ENCODE measurements around the gene MTRF1L.

- TF ChIP-seq RFX5 (IDR thresholded peaks at IDR 0.05; ENCODE audit: low read depth, low read length): no peak
- no peak for TF ChIP-seq CTCF (CRISPR knock-in tag; IDR thresholded peaks at IDR 0.05)
- no peak for TF ChIP-seq GLI4 (CRISPR knock-in tag; IDR thresholded peaks at IDR 0.05; ENCODE audit: borderline replicate concordance)
- TF ChIP-seq RAD21 (CRISPR knock-in tag; IDR thresholded peaks at IDR 0.05): no peak
- no peak for TF ChIP-seq ZNF12 (CRISPR knock-in tag; IDR thresholded peaks at IDR 0.05)
- no peak for TF ChIP-seq YY1 (IDR thresholded peaks at IDR 0.05; ENCODE audit: insufficient read depth, insufficient replicate concordance, low read depth, low read length)
- no peak for TF ChIP-seq ELF1 (CRISPR knock-in tag; IDR thresholded peaks at IDR 0.05)
- TF ChIP-seq POLR2AphosphoS5 (IDR thresholded peaks at IDR 0.05; ENCODE audit: low read depth, low read length): no peak
- no peak for TF ChIP-seq EP300 (IDR thresholded peaks at IDR 0.05; ENCODE audit: low read depth in 2 of 2, low read length in 2 of 2)
- no peak for TF ChIP-seq EP300 (CRISPR knock-in tag; IDR thresholded peaks at IDR 0.05; ENCODE audit: borderline replicate concordance)
- TF ChIP-seq IRF2 (CRISPR knock-in tag; IDR thresholded peaks at IDR 0.05): no peak
- TF ChIP-seq, protein P1, sequence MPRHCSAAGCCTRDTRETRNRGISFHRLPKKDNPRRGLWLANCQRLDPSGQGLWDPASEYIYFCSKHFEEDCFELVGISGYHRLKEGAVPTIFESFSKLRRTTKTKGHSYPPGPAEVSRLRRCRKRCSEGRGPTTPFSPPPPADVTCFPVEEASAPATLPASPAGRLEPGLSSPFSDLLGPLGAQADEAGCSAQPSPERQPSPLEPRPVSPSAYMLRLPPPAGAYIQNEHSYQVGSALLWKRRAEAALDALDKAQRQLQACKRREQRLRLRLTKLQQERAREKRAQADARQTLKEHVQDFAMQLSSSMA (CRISPR knock-in tag; IDR thresholded peaks at IDR 0.05): no peak
- no peak for TF ChIP-seq ZNF563 (CRISPR knock-in tag; IDR thresholded peaks at IDR 0.05)
- TF ChIP-seq POLR2A (IDR thresholded peaks at IDR 0.05; ENCODE audit: insufficient read depth in 1 of 2, low read depth in 2 of 2, low read length in 2 of 2): no peak
Measured at GRCh38 chr6:153015094-153015640, 12.7 kb upstream of the MTRF1L start.

All from HepG2 (cell line).